Measurements from ENCODE around the gene GGN. TPM values are rescaled to one million over a fixed set of nuclear protein-coding genes. Genes with fewer than 3 reads are reported as not detected.

The GGN gene
- total and polyA plus RNA-seq, 9 of the 15 experiments (the other 6 are each of a cell fraction or from before 2014, with no cell fraction given): 0.15 to 0.33 TPM; not detected in 7

DNA sequence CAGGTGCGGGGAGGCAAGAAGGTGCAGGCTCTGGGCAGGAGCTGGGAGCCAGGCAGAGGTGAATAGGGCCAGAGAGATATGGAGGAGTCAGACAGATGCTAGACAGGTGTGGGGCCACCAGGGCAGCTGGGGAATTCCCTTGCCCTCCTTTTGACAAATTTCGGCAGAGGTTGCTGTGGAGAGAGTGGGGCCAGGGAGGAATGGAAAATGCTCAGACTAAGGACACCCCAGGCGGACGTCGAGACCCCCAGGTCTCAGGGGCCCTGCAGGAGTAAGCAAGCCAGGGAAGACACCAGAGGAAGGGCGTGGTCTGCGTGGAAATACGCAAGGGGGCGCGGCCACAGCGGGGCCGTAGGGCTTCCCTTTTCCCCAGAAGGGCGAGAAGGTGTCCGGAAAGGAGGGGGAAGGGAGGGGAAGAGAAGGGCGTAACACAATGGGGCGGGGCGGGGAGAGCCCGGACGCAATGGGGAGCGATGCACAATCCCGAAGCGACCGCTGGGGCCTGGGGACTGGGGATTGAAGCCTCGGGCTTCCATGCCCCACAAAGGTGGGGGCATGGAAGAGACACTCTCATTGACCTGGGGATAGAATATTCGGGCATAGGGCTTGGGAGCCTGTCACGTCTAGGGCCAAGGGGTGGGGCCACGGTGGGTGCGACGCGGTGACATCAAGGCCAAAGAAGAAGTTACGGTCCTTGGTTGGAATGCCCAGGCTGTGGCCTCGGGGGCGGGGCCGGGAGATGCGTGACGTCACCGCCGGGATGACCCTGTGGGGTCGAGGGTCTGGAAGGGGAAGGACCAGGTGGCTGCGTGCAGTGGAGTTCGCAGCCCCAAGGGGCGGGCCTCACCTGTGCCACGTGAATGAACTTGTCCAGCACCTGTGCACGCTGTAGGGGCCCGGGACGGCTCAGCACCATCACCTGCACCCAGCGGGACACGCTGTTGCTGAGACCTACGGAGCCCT lies 30.0 kb upstream of the GGN start (continued):
- TF ChIP-seq GABPB2 (CRISPR knock-in tag; conservative IDR thresholded peaks at IDR 0.05) (no peak), ZNF354B (CRISPR knock-in tag; IDR thresholded peaks at IDR 0.05) (no peak), HDAC8 (tag; IDR thresholded peaks at IDR 0.05) (no peak), TCF3 (CRISPR knock-in tag; IDR thresholded peaks at IDR 0.05) (no peak), HDAC1 (IDR thresholded peaks at IDR 0.05) (peak in 1 of 2 experiments; percentile 48; a peak in 2 of 4 replicates), PML (IDR thresholded peaks at IDR 0.05; ENCODE audit: low read length) (no peak), POLR2A (conservative IDR thresholded peaks at IDR 0.05) (no peak), TRIM28 (IDR thresholded peaks at IDR 0.05) (peak; percentile 40; the same call in 1 of the 2 replicates), ZFX (CRISPR knock-in tag; IDR thresholded peaks at IDR 0.05) (0 out of 2 replicates have a peak, but pooled peaks have one; percentile 33), SOX6 (IDR thresholded peaks at IDR 0.05) (peak; percentile 31; the same call in 1 of the 2 replicates), BACH1 (tag; IDR thresholded peaks at IDR 0.05) (no peak), ESRRB (CRISPR knock-in tag; IDR thresholded peaks at IDR 0.05; ENCODE audit: borderline replicate concordance) (no peak), NR2F6 (CRISPR knock-in tag; IDR thresholded peaks at IDR 0.05) (no peak), HOXB6 (CRISPR knock-in tag; IDR thresholded peaks at IDR 0.05; ENCODE audit: borderline replicate concordance) (no peak), TGIF2 (CRISPR knock-in tag; IDR thresholded peaks at IDR 0.05) (no peak), KDM5B (IDR thresholded peaks at IDR 0.05; ENCODE audit: insufficient replicate concordance, low read depth, low read length) (no peak), SMAD2 (IDR thresholded peaks at IDR 0.05; ENCODE audit: low read depth, low read length) (no peak)
- TF ChIP-seq, protein P1, sequence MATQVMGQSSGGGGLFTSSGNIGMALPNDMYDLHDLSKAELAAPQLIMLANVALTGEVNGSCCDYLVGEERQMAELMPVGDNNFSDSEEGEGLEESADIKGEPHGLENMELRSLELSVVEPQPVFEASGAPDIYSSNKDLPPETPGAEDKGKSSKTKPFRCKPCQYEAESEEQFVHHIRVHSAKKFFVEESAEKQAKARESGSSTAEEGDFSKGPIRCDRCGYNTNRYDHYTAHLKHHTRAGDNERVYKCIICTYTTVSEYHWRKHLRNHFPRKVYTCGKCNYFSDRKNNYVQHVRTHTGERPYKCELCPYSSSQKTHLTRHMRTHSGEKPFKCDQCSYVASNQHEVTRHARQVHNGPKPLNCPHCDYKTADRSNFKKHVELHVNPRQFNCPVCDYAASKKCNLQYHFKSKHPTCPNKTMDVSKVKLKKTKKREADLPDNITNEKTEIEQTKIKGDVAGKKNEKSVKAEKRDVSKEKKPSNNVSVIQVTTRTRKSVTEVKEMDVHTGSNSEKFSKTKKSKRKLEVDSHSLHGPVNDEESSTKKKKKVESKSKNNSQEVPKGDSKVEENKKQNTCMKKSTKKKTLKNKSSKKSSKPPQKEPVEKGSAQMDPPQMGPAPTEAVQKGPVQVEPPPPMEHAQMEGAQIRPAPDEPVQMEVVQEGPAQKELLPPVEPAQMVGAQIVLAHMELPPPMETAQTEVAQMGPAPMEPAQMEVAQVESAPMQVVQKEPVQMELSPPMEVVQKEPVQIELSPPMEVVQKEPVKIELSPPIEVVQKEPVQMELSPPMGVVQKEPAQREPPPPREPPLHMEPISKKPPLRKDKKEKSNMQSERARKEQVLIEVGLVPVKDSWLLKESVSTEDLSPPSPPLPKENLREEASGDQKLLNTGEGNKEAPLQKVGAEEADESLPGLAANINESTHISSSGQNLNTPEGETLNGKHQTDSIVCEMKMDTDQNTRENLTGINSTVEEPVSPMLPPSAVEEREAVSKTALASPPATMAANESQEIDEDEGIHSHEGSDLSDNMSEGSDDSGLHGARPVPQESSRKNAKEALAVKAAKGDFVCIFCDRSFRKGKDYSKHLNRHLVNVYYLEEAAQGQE (IDR thresholded peaks at IDR 0.05; ENCODE audit: borderline replicate concordance): no peak
- TF ChIP-seq, protein P1 (CRISPR knock-in tag; IDR thresholded peaks at IDR 0.05; ENCODE audit: low read depth): no peak
- TF ChIP-seq, protein P2, sequence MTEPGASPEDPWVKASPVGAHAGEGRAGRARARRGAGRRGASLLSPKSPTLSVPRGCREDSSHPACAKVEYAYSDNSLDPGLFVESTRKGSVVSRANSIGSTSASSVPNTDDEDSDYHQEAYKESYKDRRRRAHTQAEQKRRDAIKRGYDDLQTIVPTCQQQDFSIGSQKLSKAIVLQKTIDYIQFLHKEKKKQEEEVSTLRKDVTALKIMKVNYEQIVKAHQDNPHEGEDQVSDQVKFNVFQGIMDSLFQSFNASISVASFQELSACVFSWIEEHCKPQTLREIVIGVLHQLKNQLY (CRISPR knock-in tag; conservative IDR thresholded peaks at IDR 0.05): no peak

Measured in K562 (cell line).